ENCODE measurements around the gene VGF.
"Not testable (repeated sequence)": the region's sequence is repeated elsewhere in the genome, so short reads cannot be mapped to it uniquely, and the experiment has no call there.

The VGF gene

DNA sequence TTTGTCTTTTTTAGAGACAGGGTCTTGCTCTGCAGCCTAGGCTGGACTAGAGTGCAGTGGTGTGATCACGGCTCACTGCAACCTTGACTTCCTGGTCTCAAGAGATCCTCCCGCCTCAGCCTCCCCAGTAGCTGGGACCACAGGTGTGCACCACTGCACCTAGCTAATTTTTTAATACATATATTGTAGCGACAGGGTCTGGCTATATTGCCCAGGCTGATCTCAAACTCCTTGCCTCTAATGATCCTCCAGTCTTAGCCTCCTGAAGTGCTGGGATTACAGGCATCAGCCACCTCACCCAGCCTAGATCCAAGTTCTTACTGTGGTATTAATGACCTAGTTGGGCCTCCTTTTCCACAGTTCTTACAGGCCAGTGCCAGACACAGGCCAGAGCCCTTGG, 50.2 kb downstream of the VGF start:
- no peak for DNase-seq (ENCODE audit: low spot score)

DNA sequence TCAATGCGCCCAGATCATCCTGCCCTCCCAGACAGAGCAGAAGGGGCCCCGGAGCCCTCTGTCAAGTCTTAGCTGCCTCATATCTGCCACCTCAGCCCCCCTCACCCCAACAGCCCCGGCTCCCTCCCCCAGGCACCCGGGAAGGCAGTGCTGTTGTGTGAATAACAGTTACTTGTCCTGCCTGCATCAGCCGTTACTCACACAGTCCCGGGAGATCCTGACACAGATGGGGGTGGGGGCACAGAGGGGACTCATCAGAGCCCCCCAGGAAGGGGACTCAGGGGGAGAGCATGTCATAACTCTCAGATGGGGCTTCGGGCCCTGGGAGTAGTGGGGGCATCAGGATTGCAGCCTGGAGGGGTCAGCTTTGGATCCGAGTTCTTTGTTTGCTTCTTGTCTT, 50.9 kb downstream of the VGF start:
- DNase-seq (ENCODE audit: low spot score), result no peak

DNA sequence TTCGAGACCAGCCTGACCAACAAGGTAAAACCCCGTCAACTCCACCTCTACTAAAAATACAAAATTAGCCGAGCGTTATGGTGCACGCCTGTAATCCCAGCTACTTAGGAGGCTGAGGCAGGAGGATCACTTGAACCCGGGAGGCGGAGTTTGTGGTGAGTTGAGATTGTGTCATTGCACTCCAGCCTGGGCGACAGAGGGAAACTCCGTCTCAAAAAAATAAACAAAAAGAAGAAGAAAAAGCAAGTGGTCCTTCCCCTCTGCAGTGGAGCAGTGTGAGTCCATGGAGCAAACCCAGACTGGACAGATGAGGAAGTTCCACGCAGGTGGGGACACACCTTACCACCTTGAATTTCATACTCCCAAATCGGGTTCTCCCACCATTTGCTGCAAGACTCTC, 51.5 kb downstream of the VGF start:
- no peak for DNase-seq (ENCODE audit: low spot score)

DNA sequence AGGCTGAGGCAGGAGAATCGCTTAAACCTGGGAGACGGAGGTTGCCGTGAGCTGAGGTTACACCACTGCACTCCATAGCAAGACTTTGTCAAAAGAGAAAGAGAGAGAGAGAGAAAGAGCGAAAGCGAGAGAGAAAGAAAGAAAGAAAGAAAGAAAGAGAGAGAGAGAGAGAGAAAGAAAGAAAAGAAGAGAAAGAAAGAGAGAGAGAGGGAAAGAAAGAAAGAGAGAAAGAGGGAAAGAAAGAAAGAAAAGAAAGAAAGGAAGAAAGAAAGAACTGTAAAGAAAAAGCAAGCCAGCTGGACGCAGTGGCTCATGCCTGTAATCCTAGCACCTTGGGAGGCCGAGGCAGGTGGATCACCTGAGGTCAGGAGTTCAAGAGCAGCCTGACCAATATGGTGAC, 52.2 kb downstream of the VGF start:
- not testable (repeated sequence) for DNase-seq (ENCODE audit: low spot score)
